Measurements from ENCODE around the gene CGNL1.

Gene CGNL1

GRCh38 chr15:57444877-57445513, 68.7 kb downstream of the CGNL1 start:
- DNase-seq (ENCODE audit: low read depth): peak; percentile 20
- no peak for TF ChIP-seq CTCF (IDR thresholded peaks at IDR 0.05; ENCODE audit: insufficient read depth, low read depth, low read length, missing control alignments)
- H3K4me3 ChIP-seq (ENCODE audit: low read length): no peak overlapping the region

GRCh38 chr15:57445872-57446271, 69.6 kb downstream of the CGNL1 start:
- no peak overlapping the region for H3K4me3 ChIP-seq (ENCODE audit: low read length)
- DNase-seq (ENCODE audit: low read depth): no peak
- TF ChIP-seq CTCF (IDR thresholded peaks at IDR 0.05; ENCODE audit: insufficient read depth, low read depth, low read length, missing control alignments): no peak

GRCh38 chr15:57446393-57446792, 70.1 kb downstream of the CGNL1 start:
- no peak overlapping the region for H3K4me3 ChIP-seq (ENCODE audit: low read length)
- no peak for DNase-seq (ENCODE audit: low read depth)
- TF ChIP-seq CTCF (IDR thresholded peaks at IDR 0.05; ENCODE audit: insufficient read depth, low read depth, low read length, missing control alignments): no peak

GRCh38 chr15:57451555-57451954, 75.2 kb downstream of the CGNL1 start:
- no peak overlapping the region for H3K4me3 ChIP-seq (ENCODE audit: low read length)
- no peak for DNase-seq (ENCODE audit: low read depth)
- no peak for TF ChIP-seq CTCF (IDR thresholded peaks at IDR 0.05; ENCODE audit: insufficient read depth, low read depth, low read length, missing control alignments)

- no peak for TF ChIP-seq CTCF (IDR thresholded peaks at IDR 0.05; ENCODE audit: insufficient read depth, low read depth, low read length, missing control alignments)
- no peak for DNase-seq (ENCODE audit: low read depth)
- no peak overlapping the region for H3K4me3 ChIP-seq (ENCODE audit: low read length)
Observed at GRCh38 chr15:57452090-57452754, 75.9 kb downstream of the CGNL1 start.

- no peak for DNase-seq (ENCODE audit: low read depth)
- no peak overlapping the region for H3K4me3 ChIP-seq (ENCODE audit: low read length)
- no peak for TF ChIP-seq CTCF (IDR thresholded peaks at IDR 0.05; ENCODE audit: insufficient read depth, low read depth, low read length, missing control alignments)
Observed at GRCh38 chr15:57455929-57456328, 79.6 kb downstream of the CGNL1 start.

- TF ChIP-seq CTCF (IDR thresholded peaks at IDR 0.05; ENCODE audit: insufficient read depth, low read depth, low read length, missing control alignments): no peak
- DNase-seq (ENCODE audit: low read depth): no peak
- H3K4me3 ChIP-seq (ENCODE audit: low read length): no peak overlapping the region
Observed at GRCh38 chr15:57456559-57456958, 80.3 kb downstream of the CGNL1 start.
